Activated T-cell treated with anti-CD3 and anti-CD28 coated beads, Interleukin-2, amount 50 U/mL, for 4 hours (primary cell): ENCODE data around the gene NUP210. TPM values are rescaled to one million over a fixed set of nuclear protein-coding genes. Genes with fewer than 3 reads are reported as not detected.
A peak's percentile ranks its signal among the peaks of the same experiment; 100 is the strongest.

ENCODE experiments used
- ATAC-seq, 2 donors: fragments of 200-7000 bp; cut with Tn5 transposase; one replicate each; pipeline ENCODE4 v1.10.0; 2021
- DNase-seq: peaks from one replicate; pipeline ENCODE4 v3.0.0-alpha.2; 2020
- H3K27me3 Mint-ChIP-seq: one replicate; pipeline ENCODE4 v1.8.0; 2021; ENCODE audit warnings: low read depth, mixed read lengths
- H3K36me3 Mint-ChIP-seq: one replicate; pipeline ENCODE4 v1.8.0; 2022; ENCODE audit warnings: mixed read lengths; ENCODE audit not compliant: insufficient read depth
- H3K4me1 Mint-ChIP-seq: one replicate; pipeline ENCODE4 v1.8.0; 2021; ENCODE audit warnings: low read depth, mixed read lengths
- H3K4me3 Mint-ChIP-seq: one replicate; pipeline ENCODE4 v1.8.0; 2021; ENCODE audit warnings: mild to moderate bottlenecking, moderate library complexity, mixed read lengths
- H3K9me3 Mint-ChIP-seq: one replicate; pipeline ENCODE4 v1.8.0; 2021; ENCODE audit warnings: mixed read lengths
- total RNA-seq, 3 donors: library from RNA; stranded (reverse); gene quantifications; one replicate each; pipeline ENCODE4 v1.2.1, GENCODE V29; 2021

The NUP210 gene
- total RNA-seq, 3 donors from 2014 or later = 80.3 to 83.4 (median 82.0) TPM

GRCh38 chr3:13405614-13406013 lies 14.5 kb downstream of the NUP210 start:
- peaks cover 7% of the 10 kb centered on the region for H3K9me3 Mint-ChIP-seq
- H3K4me1 Mint-ChIP-seq = peaks cover 40% of the 10 kb centered on the region
- H3K4me3 Mint-ChIP-seq = no peak overlapping the region
- H3K36me3 Mint-ChIP-seq = peaks cover 18% of the 10 kb centered on the region
- no peak for DNase-seq
- no peaks in the 10 kb centered on the region for H3K27me3 Mint-ChIP-seq
- no peak for ATAC-seq

GRCh38 chr3:13404626-13405452 lies 15.3 kb downstream of the NUP210 start:
- Mint-ChIP-seq H3K9me3 (peaks cover 7% of the 10 kb centered on the region), H3K4me3 (no peak overlapping the region), H3K27me3 (no peaks in the 10 kb centered on the region), H3K4me1 (peaks cover 42% of the 10 kb centered on the region), H3K36me3 (peaks cover 18% of the 10 kb centered on the region)
- DNase-seq = no peak
- no peak for ATAC-seq

- Mint-ChIP-seq H3K27me3 (no peaks in the 10 kb centered on the region), H3K9me3 (peaks cover 7% of the 10 kb centered on the region), H3K4me1 (peaks cover 42% of the 10 kb centered on the region), H3K36me3 (peaks cover 18% of the 10 kb centered on the region), H3K4me3 (no peak overlapping the region)
- ATAC-seq (no peak), DNase-seq (no peak)
These were observed 16.3 kb downstream of the NUP210 start for GRCh38 chr3:13403847-13404246.

GRCh38 chr3:13403213-13403819 lies 16.8 kb downstream of the NUP210 start:
- no peak overlapping the region for H3K4me3 Mint-ChIP-seq
- DNase-seq (no peak), ATAC-seq (no peak)
- no peaks in the 10 kb centered on the region for H3K27me3 Mint-ChIP-seq
- H3K9me3 Mint-ChIP-seq = peaks cover 6% of the 10 kb centered on the region
- peaks cover 42% of the 10 kb centered on the region for H3K4me1 Mint-ChIP-seq
- H3K36me3 Mint-ChIP-seq = peaks cover 18% of the 10 kb centered on the region

- DNase-seq (no peak), ATAC-seq (no peak)
- Mint-ChIP-seq H3K4me3 (no peak overlapping the region), H3K9me3 (no peaks in the 10 kb centered on the region), H3K27me3 (no peaks in the 10 kb centered on the region), H3K4me1 (peaks cover 31% of the 10 kb centered on the region), H3K36me3 (peaks cover 12% of the 10 kb centered on the region)
These were observed 19.0 kb downstream of the NUP210 start for GRCh38 chr3:13401149-13401548.

- Mint-ChIP-seq H3K27me3 (no peaks in the 10 kb centered on the region), H3K36me3 (peaks cover 20% of the 10 kb centered on the region), H3K4me3 (no peak overlapping the region), H3K9me3 (no peaks in the 10 kb centered on the region), H3K4me1 (peaks cover 25% of the 10 kb centered on the region)
- ATAC-seq (no peak), DNase-seq (no peak)
These were observed 19.9 kb downstream of the NUP210 start for GRCh38 chr3:13400114-13400673.

DNA sequence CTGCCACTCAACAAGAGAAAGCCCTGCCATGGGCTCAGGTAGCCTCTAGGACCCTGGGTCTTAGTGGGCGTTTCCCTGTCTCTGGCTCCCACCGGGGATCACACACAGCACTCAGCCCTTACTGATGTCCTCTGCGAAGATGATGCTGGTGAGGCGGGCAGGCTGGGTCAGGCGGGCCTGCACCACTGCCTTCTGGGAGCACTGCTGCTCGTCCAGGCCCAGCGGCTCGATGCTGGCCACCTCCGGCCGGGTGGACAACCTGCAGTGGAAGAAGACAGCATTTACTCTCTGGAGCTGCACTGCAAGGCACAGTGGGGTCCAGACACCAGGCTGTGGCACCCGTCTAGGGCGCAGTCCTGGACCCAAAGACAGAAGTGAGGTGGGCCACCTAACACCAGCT lies 20.5 kb downstream of the NUP210 start:
- Mint-ChIP-seq H3K36me3 (peaks cover 25% of the 10 kb centered on the region), H3K9me3 (no peaks in the 10 kb centered on the region)

GRCh38 chr3:13397316-13397715 lies 22.8 kb downstream of the NUP210 start:
- H3K27me3 Mint-ChIP-seq = no peaks in the 10 kb centered on the region
- peaks cover 7% of the 10 kb centered on the region for H3K4me1 Mint-ChIP-seq
- H3K9me3 Mint-ChIP-seq = no peaks in the 10 kb centered on the region
- H3K36me3 Mint-ChIP-seq = peaks cover 23% of the 10 kb centered on the region
- DNase-seq = no peak
- no peak overlapping the region for H3K4me3 Mint-ChIP-seq
- ATAC-seq = no peak

More for the DNA sequence above, 20.5 kb downstream of the NUP210 start:
- DNase-seq = no peak
- no peak for ATAC-seq
- H3K4me3 Mint-ChIP-seq = no peak overlapping the region
- H3K27me3 Mint-ChIP-seq = no peaks in the 10 kb centered on the region
- H3K4me1 Mint-ChIP-seq = peaks cover 19% of the 10 kb centered on the region

DNA sequence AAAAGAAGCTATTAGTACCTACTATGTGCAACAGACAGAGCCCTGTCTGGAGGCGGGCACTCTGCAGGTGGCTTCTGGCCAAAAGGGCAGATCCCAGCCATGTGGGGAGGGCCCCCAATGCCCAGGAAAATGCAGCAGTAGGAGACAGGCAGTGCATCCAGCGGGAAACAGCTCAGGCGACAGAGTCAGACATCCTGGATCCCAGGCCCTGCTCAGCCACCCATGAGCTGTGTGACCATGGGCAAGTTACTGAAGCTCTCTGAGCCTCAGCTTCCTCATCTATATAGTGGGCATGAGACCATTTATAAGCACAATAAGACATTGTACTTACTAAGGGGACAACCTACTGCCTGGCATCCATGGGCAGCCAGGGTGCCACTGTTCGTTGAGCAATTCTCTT lies 25.8 kb downstream of the NUP210 start:
- Mint-ChIP-seq H3K36me3 (peaks cover 29% of the 10 kb centered on the region), H3K9me3 (no peaks in the 10 kb centered on the region), H3K4me1 (peaks cover 8% of the 10 kb centered on the region), H3K27me3 (no peaks in the 10 kb centered on the region), H3K4me3 (no peak overlapping the region)
- ATAC-seq (no peak), DNase-seq (no peak)

DNA sequence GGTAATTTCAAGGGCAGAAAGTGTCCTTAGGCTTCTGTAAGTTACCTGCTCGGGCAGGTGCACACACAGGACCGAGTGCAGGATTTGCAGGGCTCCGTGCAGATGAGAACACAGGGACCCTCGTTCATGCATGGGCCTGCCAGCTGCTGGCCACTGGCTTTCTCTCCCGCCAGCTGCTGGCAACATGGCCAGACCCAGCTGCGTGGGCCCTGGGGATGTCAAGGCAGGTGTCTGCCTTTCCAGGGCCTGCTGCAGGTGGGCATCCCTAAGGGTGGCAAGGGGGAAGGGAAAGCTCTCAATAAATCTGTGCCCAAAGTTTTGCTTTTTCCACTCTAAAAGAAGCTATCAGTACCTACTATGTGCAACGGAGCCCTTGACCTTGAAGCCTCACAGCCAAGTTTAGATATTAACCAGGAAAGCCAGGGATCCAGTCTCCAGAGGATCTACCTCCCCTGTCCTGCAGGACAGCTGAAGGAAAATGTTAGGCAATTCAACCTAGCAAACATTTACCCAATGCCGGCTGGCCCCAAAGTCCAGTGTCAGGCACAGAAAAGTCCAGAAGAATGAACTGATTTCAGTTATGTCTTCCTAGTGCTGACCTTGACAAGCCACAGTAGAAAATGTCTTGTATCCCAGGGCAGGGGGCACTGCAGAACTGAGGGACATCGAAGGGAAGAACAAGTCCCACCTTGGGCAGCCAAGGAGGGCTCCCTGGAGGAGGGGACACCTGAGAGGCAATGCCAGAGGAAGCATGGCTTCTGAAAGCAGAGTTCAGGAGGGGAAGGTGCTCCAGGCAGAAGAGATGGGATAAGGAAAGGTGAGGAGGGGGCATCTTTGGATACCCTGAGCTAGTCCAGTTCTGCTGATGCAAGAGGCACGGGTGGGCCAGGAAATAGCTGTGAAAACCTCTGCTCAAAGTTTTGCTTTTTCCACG lies 26.4 kb downstream of the NUP210 start:
- H3K36me3 Mint-ChIP-seq = peaks cover 35% of the 10 kb centered on the region
- ATAC-seq (no peak), DNase-seq (no peak)
- peaks cover 8% of the 10 kb centered on the region for H3K4me1 Mint-ChIP-seq
- H3K9me3 Mint-ChIP-seq = no peaks in the 10 kb centered on the region
- H3K4me3 Mint-ChIP-seq = no peak overlapping the region
- no peaks in the 10 kb centered on the region for H3K27me3 Mint-ChIP-seq

GRCh38 chr3:13391308-13391707 lies 28.8 kb downstream of the NUP210 start:
- no peak for ATAC-seq

DNA sequence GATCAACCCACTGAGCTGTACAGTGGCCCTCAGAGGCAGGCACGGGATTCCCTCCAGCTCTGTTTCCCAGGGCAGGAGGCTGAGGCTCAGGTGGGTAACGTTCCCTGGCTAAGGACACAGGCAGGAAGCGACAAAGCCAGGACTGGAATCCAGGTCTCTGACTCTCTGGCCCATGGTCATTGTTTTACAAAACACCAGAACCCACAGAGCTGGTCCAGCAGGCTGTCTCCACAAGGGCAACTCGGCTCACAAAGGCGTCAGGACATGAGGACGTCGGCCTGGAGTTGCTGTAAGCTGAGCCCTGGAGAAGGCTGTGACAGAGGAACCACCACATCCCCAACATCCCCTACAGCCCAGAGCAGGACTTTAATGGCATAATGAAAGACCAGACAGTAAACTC lies 30.7 kb downstream of the NUP210 start:
- DNase-seq = no peak
- Mint-ChIP-seq H3K9me3 (no peaks in the 10 kb centered on the region), H3K4me1 (peaks cover 24% of the 10 kb centered on the region), H3K4me3 (no peak overlapping the region), H3K36me3 (peaks cover 50% of the 10 kb centered on the region), H3K27me3 (no peaks in the 10 kb centered on the region)
- no peak for ATAC-seq

More at GRCh38 chr3:13391308-13391707, 28.8 kb downstream of the NUP210 start:
- no peaks in the 10 kb centered on the region for H3K27me3 Mint-ChIP-seq
- H3K4me1 Mint-ChIP-seq = peaks cover 17% of the 10 kb centered on the region
- no peaks in the 10 kb centered on the region for H3K9me3 Mint-ChIP-seq
- peak; percentile 35 for DNase-seq
- peaks cover 50% of the 10 kb centered on the region for H3K36me3 Mint-ChIP-seq
- H3K4me3 Mint-ChIP-seq = no peak overlapping the region

DNA sequence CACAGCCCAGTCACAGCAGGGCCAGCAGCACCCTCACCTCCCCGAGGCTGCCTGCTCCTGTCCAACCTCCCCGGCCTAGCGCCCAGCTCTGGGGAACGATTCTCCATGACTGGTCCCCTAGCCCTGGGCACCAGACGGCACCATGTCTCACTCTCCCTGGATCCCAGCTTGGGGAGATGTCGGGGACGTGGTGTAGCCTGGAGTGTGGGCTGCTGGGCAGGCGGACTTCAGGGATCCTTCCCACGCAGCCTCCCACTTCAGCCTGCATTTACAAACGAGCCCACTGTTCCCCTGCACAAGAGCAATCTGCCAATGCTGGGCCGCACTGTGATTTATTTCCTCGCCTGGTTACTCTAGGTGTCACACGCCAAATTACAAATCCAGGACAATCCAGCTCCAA lies 31.3 kb downstream of the NUP210 start:
- no peak for ATAC-seq
- Mint-ChIP-seq H3K36me3 (peaks cover 50% of the 10 kb centered on the region), H3K4me1 (peaks cover 24% of the 10 kb centered on the region), H3K4me3 (no peak overlapping the region), H3K27me3 (no peaks in the 10 kb centered on the region), H3K9me3 (no peaks in the 10 kb centered on the region)
- DNase-seq = no peak

DNA sequence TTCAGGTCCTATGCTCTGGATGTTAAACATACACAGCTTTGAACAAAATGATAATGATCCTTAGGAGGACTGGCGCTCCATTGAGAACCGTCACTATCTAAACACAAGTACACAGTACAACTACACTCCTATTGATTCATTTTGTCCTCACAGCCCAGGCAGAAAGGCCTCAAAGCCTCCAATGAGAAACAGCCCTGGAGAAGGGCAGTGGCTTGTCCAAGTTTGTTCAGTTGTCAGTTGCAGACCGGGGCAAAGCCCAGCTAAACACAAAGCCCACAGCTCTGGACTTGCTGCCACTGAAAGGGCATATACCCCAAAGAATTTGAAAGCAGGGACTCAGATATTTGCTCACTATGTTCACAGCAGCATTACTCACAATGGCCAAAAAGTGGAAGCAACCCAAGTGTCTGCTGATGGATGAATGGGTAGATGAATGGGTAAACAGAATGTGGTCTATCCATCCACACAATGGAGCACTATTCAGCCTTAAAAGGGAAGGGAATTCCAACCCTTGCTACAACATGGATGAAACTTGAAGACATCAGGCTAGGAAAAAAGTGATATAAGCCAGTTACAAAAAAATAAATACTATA lies 34.7 kb downstream of the NUP210 start:
- H3K4me1 Mint-ChIP-seq = peaks cover 15% of the 10 kb centered on the region
- H3K36me3 Mint-ChIP-seq = peaks cover 61% of the 10 kb centered on the region
- no peak overlapping the region for H3K4me3 Mint-ChIP-seq
- no peaks in the 10 kb centered on the region for H3K9me3 Mint-ChIP-seq
- ATAC-seq (no peak), DNase-seq (no peak)
- H3K27me3 Mint-ChIP-seq = no peaks in the 10 kb centered on the region
